Measurements from ENCODE around the gene RMDN2. TPM values are rescaled to one million over a fixed set of nuclear protein-coding genes. Genes with fewer than 3 reads are reported as not detected.

The RMDN2 gene
- total RNA-seq, 1 experiment from 2014 or later: 3.0 TPM

GRCh38 chr2:38030635-38031355 is 105.7 kb downstream of the RMDN2 start:
- CTCF ChIA-PET: no interaction called here
- TF ChIP-seq ATF6 (CRISPR knock-in tag; IDR thresholded peaks at IDR 0.05): no peak
- TF ChIP-seq PRDM15 (CRISPR knock-in tag; IDR thresholded peaks at IDR 0.05): no peak
- no peak for TF ChIP-seq PREB (CRISPR knock-in tag; IDR thresholded peaks at IDR 0.05; ENCODE audit: borderline replicate concordance)
- TF ChIP-seq ZNF532 (CRISPR knock-in tag; IDR thresholded peaks at IDR 0.05; ENCODE audit: borderline replicate concordance): no peak
- TF ChIP-seq E2F5 (CRISPR knock-in tag; IDR thresholded peaks at IDR 0.05): no peak
- TF ChIP-seq NFATC4 (CRISPR knock-in tag; IDR thresholded peaks at IDR 0.05): no peak
- no peak for TF ChIP-seq ZNF396 (CRISPR knock-in tag; IDR thresholded peaks at IDR 0.05; ENCODE audit: borderline replicate concordance)
- TF ChIP-seq ATF3 (CRISPR knock-in tag; conservative IDR thresholded peaks at IDR 0.05): no peak

GRCh38 chr2:38032946-38033345 is 107.9 kb downstream of the RMDN2 start:
- CTCF ChIA-PET: no interaction called here
- POLR2A ChIA-PET: interaction anchor here (1.0 kb wide), 1 partner anchor 108 kb away, joined by 3 read pairs; the partner anchor contains the start of gene RMDN2
- DNase-seq (ENCODE audit: low spot score): no peak
- no peak overlapping the region for H3K27ac Mint-ChIP-seq
- H3K4me1 Mint-ChIP-seq: peaks cover 18% of the 10 kb centered on the region
- peaks cover 17% of the 10 kb centered on the region for H3K27me3 Mint-ChIP-seq (ENCODE audit: low read depth)
- H3K36me3 Mint-ChIP-seq: no peaks in the 10 kb centered on the region
- H3K4me3 Mint-ChIP-seq: no peak overlapping the region
- H3K9me3 Mint-ChIP-seq: no peaks in the 10 kb centered on the region
- TF ChIP-seq GRHL2 (CRISPR knock-in tag; IDR thresholded peaks at IDR 0.05; ENCODE audit: insufficient replicate concordance, severe bottlenecking): no peak
- TF ChIP-seq USF1 (CRISPR knock-in tag; IDR thresholded peaks at IDR 0.05): no peak
- TF ChIP-seq SP1 (CRISPR knock-in tag; conservative IDR thresholded peaks at IDR 0.05): no peak
- no peak for TF ChIP-seq ZNF317 (CRISPR knock-in tag; IDR thresholded peaks at IDR 0.05; ENCODE audit: borderline replicate concordance, low read depth)
- TF ChIP-seq SMAD3 (CRISPR knock-in tag; IDR thresholded peaks at IDR 0.05; ENCODE audit: borderline replicate concordance): no peak
- TF ChIP-seq ZNF281 (CRISPR knock-in tag; IDR thresholded peaks at IDR 0.05): no peak
- ATAC-seq: no peak

More at GRCh38 chr2:38030635-38031355, 105.7 kb downstream of the RMDN2 start:
- Mint-ChIP-seq H3K4me3 (no peak overlapping the region), H3K27me3 (ENCODE audit: low read depth) (no peaks in the 10 kb centered on the region), H3K27ac (no peak overlapping the region), H3K9me3 (no peaks in the 10 kb centered on the region), H3K4me1 (peaks cover 14% of the 10 kb centered on the region), H3K36me3 (no peaks in the 10 kb centered on the region)
- no peak for ATAC-seq
- POLR2A ChIA-PET: interaction anchor here (0.6 to 0.7 kb wide), 2 partner anchors 65 to 247 kb away, joined by 3 to 4 read pairs; no protein-coding TSS in a partner anchor
- no peak for DNase-seq (ENCODE audit: low spot score)
